GM18909 (cell line): ENCODE results near the gene ARHGAP19.

ENCODE experiments used
- ATAC-seq: cut with Tn5 transposase; IDR thresholded peaks from one replicate; pipeline ENCODE4 v1.9.1; 2021; ENCODE audit warnings: mild to moderate bottlenecking; ENCODE audit not compliant: unreplicated experiment, poor library complexity

The ARHGAP19 gene

DNA sequence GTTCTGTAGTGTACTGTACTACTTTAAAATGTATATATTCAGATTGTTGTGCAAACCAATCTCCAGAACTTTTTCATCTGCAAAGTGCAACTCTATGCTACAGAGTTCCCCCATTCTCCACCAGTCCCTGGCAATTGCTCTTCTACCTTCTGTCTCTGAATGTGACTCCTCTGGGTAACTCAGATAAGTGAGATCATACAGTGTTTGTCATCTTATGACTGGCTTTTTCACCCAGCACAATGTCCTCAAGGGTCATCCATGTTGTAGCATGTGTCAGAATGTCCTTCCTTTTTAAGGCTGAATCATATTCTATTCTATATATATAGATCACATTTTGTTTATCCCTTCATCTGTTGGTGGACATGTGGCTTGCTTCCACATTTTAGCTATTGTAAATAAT, 117.5 kb downstream of the ARHGAP19 start:
- ATAC-seq = no peak

DNA sequence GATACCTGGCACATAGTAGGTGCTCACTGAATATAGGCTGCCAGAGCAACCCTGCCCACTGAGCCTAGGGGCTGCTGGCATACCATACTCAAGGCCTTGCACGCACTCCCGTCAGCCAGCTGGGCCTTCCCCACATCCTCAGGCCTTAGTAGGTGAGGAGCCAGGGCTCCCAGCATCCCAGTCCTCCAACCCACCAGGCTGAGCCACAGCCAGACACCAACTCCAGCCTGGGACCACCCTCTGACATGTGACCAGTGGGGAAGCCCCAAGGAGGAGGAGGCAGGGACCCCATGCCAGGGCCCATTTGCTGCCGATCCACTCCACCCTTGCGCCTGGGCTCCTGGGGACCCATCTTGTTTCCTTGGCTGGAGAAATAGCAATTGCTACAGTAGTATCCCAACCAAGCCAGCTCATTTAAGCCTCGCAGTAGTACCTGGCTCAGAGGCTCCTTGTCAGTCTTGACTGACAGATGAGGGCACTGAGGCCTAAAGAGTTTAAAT, 118.1 kb downstream of the ARHGAP19 start:
- no peak for ATAC-seq

DNA sequence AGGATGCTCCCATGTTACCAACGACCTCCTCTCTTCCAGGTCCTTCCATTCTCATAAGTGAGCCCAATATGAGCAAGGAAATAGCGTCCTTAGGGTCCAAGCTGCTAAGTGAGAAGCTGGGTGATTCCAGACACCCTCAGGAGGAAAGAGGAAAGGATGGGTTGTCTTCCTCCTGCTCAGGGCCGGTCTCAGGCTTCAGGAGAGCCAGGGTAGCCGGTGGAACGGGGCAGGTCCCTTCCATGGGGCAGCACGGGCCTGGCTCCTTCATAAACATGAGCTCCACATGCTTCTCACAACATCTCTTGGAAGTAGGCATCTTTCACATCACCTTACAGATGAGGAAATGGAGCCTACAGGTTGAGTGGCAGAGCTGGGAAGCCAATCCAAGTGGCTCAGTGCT, 119.4 kb downstream of the ARHGAP19 start:
- ATAC-seq = no peak
